ENCODE results near the gene PRPF40A. TPM values are rescaled to one million over a fixed set of nuclear protein-coding genes. Genes with fewer than 3 reads are reported as not detected.

The PRPF40A gene
- total and polyA plus RNA-seq, 10 of the 15 experiments (the other 5 are each of a cell fraction or from before 2014, with no cell fraction given): 97.8 to 197 (median 144) TPM

DNA sequence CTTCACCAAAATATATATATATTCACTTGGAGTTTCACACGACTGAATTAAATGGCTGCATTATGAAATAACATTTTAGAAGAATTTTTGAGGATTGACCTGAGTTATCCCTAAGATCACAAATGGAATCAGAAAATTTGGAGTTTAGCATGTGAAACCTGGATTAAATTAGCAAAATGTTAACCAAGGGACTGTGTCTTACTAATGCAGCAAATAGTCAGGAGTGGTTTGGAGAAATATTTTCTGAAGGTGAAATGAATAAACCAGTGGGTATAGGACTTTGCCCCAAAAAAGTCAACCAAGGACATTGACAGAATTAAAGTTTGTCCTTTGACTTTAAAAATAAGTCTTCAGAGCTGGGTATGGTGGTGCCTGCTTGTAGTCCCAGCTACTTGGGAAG is 111.2 kb downstream of the PRPF40A start:
- SMC1A ChIA-PET (ENCODE audit: uncharacterized antibody, unreplicated experiment): interaction anchor here (0.6 to 1.2 kb wide), 7 partner anchors 9 to 35 kb away, joined by 3 to 4 read pairs (median 3); no protein-coding TSS in a partner anchor
- Histone ChIP-seq H2AFZ (ENCODE audit: control insufficient read depth, low read depth, low read length) (no peak overlapping the region), H3K4me3 (no peak overlapping the region), H3K79me2 (ENCODE audit: control insufficient read depth, insufficient read depth, low read length) (no peaks in the 10 kb centered on the region), H3K27me3 (replicated peaks in 1 of 2; ENCODE audit: control insufficient read depth in 2 of 2, insufficient read depth in 2 of 2, low read length in 1 of 2) (no peaks in the 10 kb centered on the region), H3K4me1 (ENCODE audit: control insufficient read depth, insufficient read depth, low read length) (no peaks in the 10 kb centered on the region), H3K9me3 (replicated peaks; ENCODE audit: control insufficient read depth, insufficient read depth, low read length) (no peaks in the 10 kb centered on the region), H3K4me2 (ENCODE audit: control insufficient read depth, insufficient read depth) (no peak overlapping the region), H4K20me1 (ENCODE audit: control insufficient read depth, insufficient read depth) (no peaks in the 10 kb centered on the region), H3K9ac (ENCODE audit: control insufficient read depth, insufficient read depth, low read length) (no peak overlapping the region), H3K36me3 (ENCODE audit: control insufficient read depth in 2 of 2, insufficient read depth in 2 of 2, low read length in 1 of 2) (no peaks in the 10 kb centered on the region), H3K27ac (ENCODE audit: control insufficient read depth, insufficient read depth) (no peak overlapping the region)
- DNase-seq (ENCODE audit: low read depth, low spot score) (no peak), ATAC-seq (no peak), FAIRE-seq (no peak)
- TF ChIP-seq WRNIP1 (IDR thresholded peaks at IDR 0.05; ENCODE audit: borderline replicate concordance, low read depth, low read length) (no peak), TAF1 (IDR thresholded peaks at IDR 0.05; ENCODE audit: borderline replicate concordance, low read depth, low read length) (no peak), RUNX3 (IDR thresholded peaks at IDR 0.05; ENCODE audit: low read length) (no peak), ZNF274 (IDR thresholded peaks at IDR 0.05; ENCODE audit: insufficient read depth, insufficient read length) (no peak), E2F8 (IDR thresholded peaks at IDR 0.05; ENCODE audit: low read depth, partially characterized antibody) (no peak), CBX3 (IDR thresholded peaks at IDR 0.05; ENCODE audit: borderline replicate concordance, low read depth) (no peak), ATF7 (IDR thresholded peaks at IDR 0.05; ENCODE audit: low read depth) (no peak), TCF12 (IDR thresholded peaks at IDR 0.05; ENCODE audit: low read depth, low read length) (no peak), TCF7 (IDR thresholded peaks at IDR 0.05; ENCODE audit: borderline replicate concordance) (no peak)
- TF ChIP-seq, protein P1, sequence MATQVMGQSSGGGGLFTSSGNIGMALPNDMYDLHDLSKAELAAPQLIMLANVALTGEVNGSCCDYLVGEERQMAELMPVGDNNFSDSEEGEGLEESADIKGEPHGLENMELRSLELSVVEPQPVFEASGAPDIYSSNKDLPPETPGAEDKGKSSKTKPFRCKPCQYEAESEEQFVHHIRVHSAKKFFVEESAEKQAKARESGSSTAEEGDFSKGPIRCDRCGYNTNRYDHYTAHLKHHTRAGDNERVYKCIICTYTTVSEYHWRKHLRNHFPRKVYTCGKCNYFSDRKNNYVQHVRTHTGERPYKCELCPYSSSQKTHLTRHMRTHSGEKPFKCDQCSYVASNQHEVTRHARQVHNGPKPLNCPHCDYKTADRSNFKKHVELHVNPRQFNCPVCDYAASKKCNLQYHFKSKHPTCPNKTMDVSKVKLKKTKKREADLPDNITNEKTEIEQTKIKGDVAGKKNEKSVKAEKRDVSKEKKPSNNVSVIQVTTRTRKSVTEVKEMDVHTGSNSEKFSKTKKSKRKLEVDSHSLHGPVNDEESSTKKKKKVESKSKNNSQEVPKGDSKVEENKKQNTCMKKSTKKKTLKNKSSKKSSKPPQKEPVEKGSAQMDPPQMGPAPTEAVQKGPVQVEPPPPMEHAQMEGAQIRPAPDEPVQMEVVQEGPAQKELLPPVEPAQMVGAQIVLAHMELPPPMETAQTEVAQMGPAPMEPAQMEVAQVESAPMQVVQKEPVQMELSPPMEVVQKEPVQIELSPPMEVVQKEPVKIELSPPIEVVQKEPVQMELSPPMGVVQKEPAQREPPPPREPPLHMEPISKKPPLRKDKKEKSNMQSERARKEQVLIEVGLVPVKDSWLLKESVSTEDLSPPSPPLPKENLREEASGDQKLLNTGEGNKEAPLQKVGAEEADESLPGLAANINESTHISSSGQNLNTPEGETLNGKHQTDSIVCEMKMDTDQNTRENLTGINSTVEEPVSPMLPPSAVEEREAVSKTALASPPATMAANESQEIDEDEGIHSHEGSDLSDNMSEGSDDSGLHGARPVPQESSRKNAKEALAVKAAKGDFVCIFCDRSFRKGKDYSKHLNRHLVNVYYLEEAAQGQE (IDR thresholded peaks at IDR 0.05; ENCODE audit: low read depth, low read length): no peak
- intact Hi-C loops (cut with micrococcal nuclease; ENCODE audit: unreplicated experiment) (no loop called here), in situ Hi-C loops (cut with MboI) (no loop called here)
- no TSS peak for BruUV-seq (replicated peaks)
- RAD21 ChIA-PET (ENCODE audit: unreplicated experiment): interaction anchor here (0.7 to 1.2 kb wide), 4 partner anchors 61 to 713 kb away, joined by 3 to 5 read pairs (median 4); no protein-coding TSS in a partner anchor
- CTCF ChIA-PET: interaction anchor here (0.9 to 1.3 kb wide), 6 partner anchors 13 to 270 kb away, joined by 3 to 7 read pairs (median 4); no protein-coding TSS in a partner anchor
- 83% methylated on average over 1 of the region's 1 CpG for WGBS (ENCODE audit: insufficient coverage, insufficient replicate concordance, low lambda C conversion rate, missing lambda C conversion rate)
- POLR2A ChIA-PET: interaction anchor here (1.0 to 1.4 kb wide), 2 partner anchors 12 to 37 kb away, joined by 3 to 16 read pairs; no protein-coding TSS in a partner anchor

All from GM12878 (cell line).